ENCODE data around the gene FOXP4.

The FOXP4 gene

GRCh38 chr6:41527721-41528408 is 18.3 kb upstream of the FOXP4 start:
- Mint-ChIP-seq H3K4me1 (peaks cover 48% of the 10 kb centered on the region), H3K9me3 (no peaks in the 10 kb centered on the region), H3K4me3 (peak overlapping the region in 1 of 3 experiments; percentile 26), H3K27ac (peak overlapping the region in 2 of 3 experiments; percentile 31 to 64), H3K27me3 (ENCODE audit: low read depth) (peaks cover 75% of the 10 kb centered on the region), H3K36me3 (ENCODE audit: low read depth) (no peaks in the 10 kb centered on the region)
- TF ChIP-seq CTCF (IDR thresholded peaks at IDR 0.05; ENCODE audit: unreplicated experiment in 3 of 3): no peak

DNA sequence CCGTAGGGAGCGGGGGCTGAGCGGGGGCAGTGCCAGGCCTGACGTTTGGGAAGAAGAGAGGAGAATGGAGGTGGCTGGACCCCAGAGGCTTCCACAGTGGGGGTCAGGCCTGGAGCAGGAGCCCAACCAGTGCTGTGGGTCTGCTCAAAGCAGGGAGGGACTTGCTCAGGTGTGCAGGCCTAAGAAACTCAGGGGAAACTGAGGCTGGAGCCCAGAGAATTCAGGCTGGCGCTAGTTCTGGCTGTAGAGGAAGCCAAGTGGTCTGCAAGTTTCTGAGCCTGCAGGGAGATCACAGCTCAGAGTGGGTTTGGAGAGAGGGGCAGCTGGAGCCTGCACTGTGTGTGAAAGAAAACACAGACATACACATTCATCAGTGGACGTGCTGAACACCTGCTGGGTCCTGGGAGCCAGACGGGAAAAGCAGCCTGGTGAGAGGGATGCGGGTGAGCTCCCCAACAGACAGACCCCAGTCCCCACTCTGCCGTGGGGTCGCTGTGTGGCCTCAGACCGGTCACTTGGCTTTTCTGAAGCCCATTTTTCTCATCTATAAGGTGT is 17.7 kb upstream of the FOXP4 start:
- Mint-ChIP-seq H3K9me3 (no peaks in the 10 kb centered on the region), H3K27ac (peak overlapping the region in 2 of 3 experiments; percentile 31 to 64), H3K36me3 (ENCODE audit: low read depth) (no peaks in the 10 kb centered on the region), H3K4me3 (peak overlapping the region in 1 of 3 experiments; percentile 49), H3K27me3 (ENCODE audit: low read depth) (peaks cover 72% of the 10 kb centered on the region), H3K4me1 (peaks cover 45% of the 10 kb centered on the region)
- no peak for TF ChIP-seq CTCF (IDR thresholded peaks at IDR 0.05; ENCODE audit: unreplicated experiment in 3 of 3)

GRCh38 chr6:41529049-41529448 is 17.1 kb upstream of the FOXP4 start:
- Mint-ChIP-seq H3K27me3 (ENCODE audit: low read depth) (peaks cover 66% of the 10 kb centered on the region), H3K36me3 (ENCODE audit: low read depth) (no peaks in the 10 kb centered on the region), H3K9me3 (no peaks in the 10 kb centered on the region), H3K4me1 (peaks cover 45% of the 10 kb centered on the region), H3K4me3 (peak overlapping the region in 1 of 3 experiments; percentile 49), H3K27ac (peak overlapping the region in 2 of 3 experiments; percentile 2 to 54)
- no peak for TF ChIP-seq CTCF (IDR thresholded peaks at IDR 0.05; ENCODE audit: unreplicated experiment in 3 of 3)

DNA sequence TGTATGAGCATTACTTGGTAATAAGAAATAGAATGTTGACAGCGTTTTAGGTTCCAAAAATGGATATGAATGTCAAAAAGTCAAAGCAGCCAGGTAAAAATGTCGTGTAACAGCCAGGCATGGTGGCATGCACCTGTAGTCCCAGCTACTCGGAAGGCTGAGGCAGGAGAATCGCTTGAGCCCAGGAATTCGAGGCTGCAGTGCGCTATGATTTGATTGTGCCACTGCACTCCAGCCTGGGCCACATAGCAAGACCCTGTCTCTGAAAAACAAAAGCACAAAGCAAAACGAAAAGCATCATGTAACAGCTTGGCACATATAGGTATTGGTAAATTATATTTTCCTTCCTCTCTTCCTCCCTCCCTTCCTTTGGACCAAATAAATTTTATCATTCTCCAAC is 16.2 kb upstream of the FOXP4 start:
- Mint-ChIP-seq H3K4me3 (peak overlapping the region in 1 of 3 experiments; percentile 5), H3K9me3 (no peaks in the 10 kb centered on the region), H3K27ac (peak overlapping the region in 2 of 3 experiments; percentile 33 to 74), H3K4me1 (peaks cover 47% of the 10 kb centered on the region), H3K36me3 (ENCODE audit: low read depth) (no peaks in the 10 kb centered on the region), H3K27me3 (ENCODE audit: low read depth) (peaks cover 63% of the 10 kb centered on the region)
- no peak for TF ChIP-seq CTCF (IDR thresholded peaks at IDR 0.05; ENCODE audit: unreplicated experiment in 3 of 3)

DNA sequence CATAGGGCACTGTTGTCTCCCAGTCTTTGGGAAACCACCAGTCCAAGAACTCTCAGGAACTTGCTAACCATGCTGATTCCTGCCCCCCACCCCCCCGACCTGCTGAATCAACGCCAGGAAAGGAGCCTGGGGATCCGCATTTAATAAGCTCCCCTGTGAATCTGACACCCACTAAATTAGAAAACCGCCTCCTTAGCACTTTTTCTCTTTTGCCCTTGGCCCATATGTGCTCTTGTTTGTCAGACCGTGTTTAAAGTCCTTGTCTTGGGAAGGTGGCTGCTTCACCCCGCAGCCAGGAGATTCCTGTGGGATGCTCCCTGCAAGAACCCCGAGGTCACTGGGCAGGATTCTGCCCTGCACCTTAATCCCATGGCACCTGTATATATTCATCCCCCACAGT is 15.7 kb upstream of the FOXP4 start:
- no peak for TF ChIP-seq CTCF (IDR thresholded peaks at IDR 0.05; ENCODE audit: unreplicated experiment in 3 of 3)
- Mint-ChIP-seq H3K4me3 (no peak overlapping the region), H3K27me3 (ENCODE audit: low read depth) (peaks cover 62% of the 10 kb centered on the region), H3K9me3 (no peaks in the 10 kb centered on the region), H3K36me3 (ENCODE audit: low read depth) (no peaks in the 10 kb centered on the region), H3K4me1 (peaks cover 49% of the 10 kb centered on the region), H3K27ac (peak overlapping the region in 1 of 3 experiments; percentile 21)

GRCh38 chr6:41531016-41531415 is 15.2 kb upstream of the FOXP4 start:
- H3K9me3 Mint-ChIP-seq: no peaks in the 10 kb centered on the region
- TF ChIP-seq CTCF (IDR thresholded peaks at IDR 0.05; ENCODE audit: unreplicated experiment in 3 of 3): no peak
- H3K4me1 Mint-ChIP-seq: peaks cover 49% of the 10 kb centered on the region
- peaks cover 66% of the 10 kb centered on the region for H3K27me3 Mint-ChIP-seq (ENCODE audit: low read depth)
- H3K36me3 Mint-ChIP-seq (ENCODE audit: low read depth): no peaks in the 10 kb centered on the region
- H3K4me3 Mint-ChIP-seq: no peak overlapping the region
- no peak overlapping the region for H3K27ac Mint-ChIP-seq
